GM12801 (cell line): ENCODE measurements around the gene LSAMP.

Experiments used
- CTCF ChIP-seq: IDR thresholded peaks from one replicate; pipeline ENCODE4 v1.5.1; 2011; ENCODE audit warnings: control low read depth; ENCODE audit not compliant: insufficient read length; ENCODE audit errors: extremely low read depth

Gene LSAMP

GRCh38 chr3:116429479-116430269 is 15.6 kb downstream of the LSAMP start:
- no peak for TF ChIP-seq CTCF

- TF ChIP-seq CTCF, result no peak
Observed at GRCh38 chr3:116426036-116426435, 19.3 kb downstream of the LSAMP start.

GRCh38 chr3:116425126-116425525 is 20.2 kb downstream of the LSAMP start:
- TF ChIP-seq CTCF, result no peak

GRCh38 chr3:116423945-116424344 is 21.3 kb downstream of the LSAMP start:
- no peak for TF ChIP-seq CTCF

- no peak for TF ChIP-seq CTCF
Observed at GRCh38 chr3:116423374-116423773, 21.9 kb downstream of the LSAMP start.

- no peak for TF ChIP-seq CTCF
Observed at GRCh38 chr3:116417151-116417550, 28.1 kb downstream of the LSAMP start.

- no peak for TF ChIP-seq CTCF
Observed at GRCh38 chr3:116413319-116413718, 32.0 kb downstream of the LSAMP start.
